ENCODE results near the gene MFF. TPM values are rescaled to one million over a fixed set of nuclear protein-coding genes. Genes with fewer than 3 reads are reported as not detected.
A peak's percentile ranks its signal among the peaks of the same experiment; 100 is the strongest.

Gene MFF
- total and polyA plus RNA-seq, 2 of the 4 experiments (the other 2 are of a cell fraction) = 70.1 to 86.4 TPM

- 77% methylated on average over 3 of the region's 3 CpGs; no CpG with 5 or more reads in 1 of the 2 experiments for WGBS, 2 experiments (ENCODE audit: extremely low coverage in 2 of 2, insufficient read length in 1 of 2)
- no peaks in the 10 kb centered on the region for H4K20me1 ChIP-seq (ENCODE audit: insufficient read depth, low read length)
- no peaks in the 10 kb centered on the region for H3K79me1 ChIP-seq (ENCODE audit: low read depth in 1 of 2, low read length in 2 of 2)
- no peak overlapping the region for H3K23ac ChIP-seq (ENCODE audit: low read depth, low read length)
- no peak overlapping the region for H4K8ac ChIP-seq (ENCODE audit: low read depth in 2 of 2, low read length in 2 of 2)
- H3K27ac ChIP-seq (ENCODE audit: insufficient read depth, low read length) = no peak overlapping the region
- no peak overlapping the region for H2BK5ac ChIP-seq (ENCODE audit: low read depth, low read length, poor library complexity, severe bottlenecking)
- TF ChIP-seq POLR2A (IDR thresholded peaks at IDR 0.05; ENCODE audit: low read depth, low read length) (no peak), RFX5 (IDR thresholded peaks at IDR 0.05; ENCODE audit: low read depth, low read length) (no peak), NFE2L2 (IDR thresholded peaks at IDR 0.05; ENCODE audit: low read depth, low read length) (no peak), SMC3 (IDR thresholded peaks at IDR 0.05; ENCODE audit: low read depth, low read length) (no peak), FOS (IDR thresholded peaks at IDR 0.05; ENCODE audit: low read depth, low read length) (no peak), BHLHE40 (IDR thresholded peaks at IDR 0.05; ENCODE audit: low read depth, low read length) (no peak), CEBPB (IDR thresholded peaks at IDR 0.05; ENCODE audit: low read depth, low read length) (no peak), CHD1 (IDR thresholded peaks at IDR 0.05; ENCODE audit: low read depth, low read length) (no peak), RAD21 (IDR thresholded peaks at IDR 0.05; ENCODE audit: low read length) (no peak), RCOR1 (IDR thresholded peaks at IDR 0.05; ENCODE audit: insufficient replicate concordance, low read length) (no peak), MAZ (IDR thresholded peaks at IDR 0.05; ENCODE audit: borderline replicate concordance, low read depth, low read length) (no peak), MAFK (IDR thresholded peaks at IDR 0.05; ENCODE audit: low read depth, low read length) (no peak), MXI1 (IDR thresholded peaks at IDR 0.05; ENCODE audit: borderline replicate concordance, low read depth, low read length) (no peak)
- TF ChIP-seq, protein P1, sequence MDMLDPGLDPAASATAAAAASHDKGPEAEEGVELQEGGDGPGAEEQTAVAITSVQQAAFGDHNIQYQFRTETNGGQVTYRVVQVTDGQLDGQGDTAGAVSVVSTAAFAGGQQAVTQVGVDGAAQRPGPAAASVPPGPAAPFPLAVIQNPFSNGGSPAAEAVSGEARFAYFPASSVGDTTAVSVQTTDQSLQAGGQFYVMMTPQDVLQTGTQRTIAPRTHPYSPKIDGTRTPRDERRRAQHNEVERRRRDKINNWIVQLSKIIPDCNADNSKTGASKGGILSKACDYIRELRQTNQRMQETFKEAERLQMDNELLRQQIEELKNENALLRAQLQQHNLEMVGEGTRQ (IDR thresholded peaks at IDR 0.05; ENCODE audit: low read depth, low read length) = no peak
- TF ChIP-seq, protein P2, sequence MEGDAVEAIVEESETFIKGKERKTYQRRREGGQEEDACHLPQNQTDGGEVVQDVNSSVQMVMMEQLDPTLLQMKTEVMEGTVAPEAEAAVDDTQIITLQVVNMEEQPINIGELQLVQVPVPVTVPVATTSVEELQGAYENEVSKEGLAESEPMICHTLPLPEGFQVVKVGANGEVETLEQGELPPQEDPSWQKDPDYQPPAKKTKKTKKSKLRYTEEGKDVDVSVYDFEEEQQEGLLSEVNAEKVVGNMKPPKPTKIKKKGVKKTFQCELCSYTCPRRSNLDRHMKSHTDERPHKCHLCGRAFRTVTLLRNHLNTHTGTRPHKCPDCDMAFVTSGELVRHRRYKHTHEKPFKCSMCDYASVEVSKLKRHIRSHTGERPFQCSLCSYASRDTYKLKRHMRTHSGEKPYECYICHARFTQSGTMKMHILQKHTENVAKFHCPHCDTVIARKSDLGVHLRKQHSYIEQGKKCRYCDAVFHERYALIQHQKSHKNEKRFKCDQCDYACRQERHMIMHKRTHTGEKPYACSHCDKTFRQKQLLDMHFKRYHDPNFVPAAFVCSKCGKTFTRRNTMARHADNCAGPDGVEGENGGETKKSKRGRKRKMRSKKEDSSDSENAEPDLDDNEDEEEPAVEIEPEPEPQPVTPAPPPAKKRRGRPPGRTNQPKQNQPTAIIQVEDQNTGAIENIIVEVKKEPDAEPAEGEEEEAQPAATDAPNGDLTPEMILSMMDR (conservative IDR thresholded peaks at IDR 0.05; ENCODE audit: low read depth, low read length) = no peak
- TF ChIP-seq, protein P3, sequence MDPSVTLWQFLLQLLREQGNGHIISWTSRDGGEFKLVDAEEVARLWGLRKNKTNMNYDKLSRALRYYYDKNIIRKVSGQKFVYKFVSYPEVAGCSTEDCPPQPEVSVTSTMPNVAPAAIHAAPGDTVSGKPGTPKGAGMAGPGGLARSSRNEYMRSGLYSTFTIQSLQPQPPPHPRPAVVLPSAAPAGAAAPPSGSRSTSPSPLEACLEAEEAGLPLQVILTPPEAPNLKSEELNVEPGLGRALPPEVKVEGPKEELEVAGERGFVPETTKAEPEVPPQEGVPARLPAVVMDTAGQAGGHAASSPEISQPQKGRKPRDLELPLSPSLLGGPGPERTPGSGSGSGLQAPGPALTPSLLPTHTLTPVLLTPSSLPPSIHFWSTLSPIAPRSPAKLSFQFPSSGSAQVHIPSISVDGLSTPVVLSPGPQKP (IDR thresholded peaks at IDR 0.05; ENCODE audit: borderline replicate concordance, low read depth, low read length) = no peak
- intact Hi-C loops (cut with micrococcal nuclease) (no loop called here), dilution Hi-C loops (cut with HindIII; ENCODE audit: low sequenced_read_pairs, unreplicated experiment) (no loop called here), in situ Hi-C loops (cut with MboI; ENCODE audit: low sequenced_read_pairs) (no loop called here)
- no peak overlapping the region for H3K9ac ChIP-seq (ENCODE audit: low read depth, low read length)
- H3K36me3 ChIP-seq (ENCODE audit: control insufficient read depth, insufficient read depth, low read length) = no peaks in the 10 kb centered on the region
- no peak overlapping the region for H2AFZ ChIP-seq (replicated peaks; ENCODE audit: low read length, poor library complexity)
- no peaks in the 10 kb centered on the region for H3K9me1 ChIP-seq (ENCODE audit: insufficient read depth, low read length)
- H2BK120ac ChIP-seq (ENCODE audit: low read depth, low read length) = no peak overlapping the region
- H3K56ac ChIP-seq (ENCODE audit: extremely low read depth, insufficient read depth, low read length) = no peak overlapping the region; the same call in 1 of the 2 replicates
- no peak for DNase-seq
- no peak overlapping the region for H2BK15ac ChIP-seq (ENCODE audit: low read depth, low read length)
- ChIA-PET POLR2A (ENCODE audit: unreplicated experiment) (no interaction called here), CTCF (no interaction called here)
- no peak overlapping the region for H3K4me2 ChIP-seq (ENCODE audit: low read depth, low read length)
- H3K4ac ChIP-seq (ENCODE audit: low read depth, low read length) = no peak overlapping the region
- no peak for ATAC-seq (ENCODE audit: low read depth)
- H3K4me3 ChIP-seq (ENCODE audit: insufficient read depth, low read depth, low read length) = no peak overlapping the region
- no peak overlapping the region; the same call in 1 of the 2 replicates for H4K5ac ChIP-seq (ENCODE audit: low read depth, low read length)
- H3K27me3 ChIP-seq (ENCODE audit: control insufficient read depth, insufficient read depth, low read length) = no peaks in the 10 kb centered on the region
- H4K91ac ChIP-seq (ENCODE audit: insufficient read depth, low read depth, low read length) = no peak overlapping the region
- peak overlapping the region; percentile 41 for H3K18ac ChIP-seq (ENCODE audit: low read depth, low read length)
- no peak overlapping the region for H2AK9ac ChIP-seq (replicated peaks; ENCODE audit: low read depth, low read length, poor library complexity)
- H2AK5ac ChIP-seq (ENCODE audit: low read depth, low read length) = no peak overlapping the region
- no peaks in the 10 kb centered on the region for H3K9me3 ChIP-seq (ENCODE audit: control insufficient read depth, insufficient read depth, low read length)
- peaks cover 3% of the 10 kb centered on the region for H3K4me1 ChIP-seq (ENCODE audit: control insufficient read depth, insufficient read depth, low read length)
- no peak overlapping the region for H3K14ac ChIP-seq (replicated peaks; ENCODE audit: low read depth, low read length)
- H2BK20ac ChIP-seq (ENCODE audit: low read depth, low read length) = no peak overlapping the region
- no TSS peak for BruUV-seq (replicated peaks)
Measured at GRCh38 chr2:227383686-227384085, 58.6 kb downstream of the MFF start.
